ENCODE data around the gene OSBPL8. TPM values are rescaled to one million over a fixed set of nuclear protein-coding genes. Genes with fewer than 3 reads are reported as not detected.

The OSBPL8 gene, protein sequence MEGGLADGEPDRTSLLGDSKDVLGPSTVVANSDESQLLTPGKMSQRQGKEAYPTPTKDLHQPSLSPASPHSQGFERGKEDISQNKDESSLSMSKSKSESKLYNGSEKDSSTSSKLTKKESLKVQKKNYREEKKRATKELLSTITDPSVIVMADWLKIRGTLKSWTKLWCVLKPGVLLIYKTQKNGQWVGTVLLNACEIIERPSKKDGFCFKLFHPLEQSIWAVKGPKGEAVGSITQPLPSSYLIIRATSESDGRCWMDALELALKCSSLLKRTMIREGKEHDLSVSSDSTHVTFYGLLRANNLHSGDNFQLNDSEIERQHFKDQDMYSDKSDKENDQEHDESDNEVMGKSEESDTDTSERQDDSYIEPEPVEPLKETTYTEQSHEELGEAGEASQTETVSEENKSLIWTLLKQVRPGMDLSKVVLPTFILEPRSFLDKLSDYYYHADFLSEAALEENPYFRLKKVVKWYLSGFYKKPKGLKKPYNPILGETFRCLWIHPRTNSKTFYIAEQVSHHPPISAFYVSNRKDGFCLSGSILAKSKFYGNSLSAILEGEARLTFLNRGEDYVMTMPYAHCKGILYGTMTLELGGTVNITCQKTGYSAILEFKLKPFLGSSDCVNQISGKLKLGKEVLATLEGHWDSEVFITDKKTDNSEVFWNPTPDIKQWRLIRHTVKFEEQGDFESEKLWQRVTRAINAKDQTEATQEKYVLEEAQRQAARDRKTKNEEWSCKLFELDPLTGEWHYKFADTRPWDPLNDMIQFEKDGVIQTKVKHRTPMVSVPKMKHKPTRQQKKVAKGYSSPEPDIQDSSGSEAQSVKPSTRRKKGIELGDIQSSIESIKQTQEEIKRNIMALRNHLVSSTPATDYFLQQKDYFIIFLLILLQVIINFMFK
- total RNA-seq = 100 to 1,000 TPM in 2 of 4 donors, 10 to 100 TPM in 2; 75.9 to 167 (median 108) TPM

DNA sequence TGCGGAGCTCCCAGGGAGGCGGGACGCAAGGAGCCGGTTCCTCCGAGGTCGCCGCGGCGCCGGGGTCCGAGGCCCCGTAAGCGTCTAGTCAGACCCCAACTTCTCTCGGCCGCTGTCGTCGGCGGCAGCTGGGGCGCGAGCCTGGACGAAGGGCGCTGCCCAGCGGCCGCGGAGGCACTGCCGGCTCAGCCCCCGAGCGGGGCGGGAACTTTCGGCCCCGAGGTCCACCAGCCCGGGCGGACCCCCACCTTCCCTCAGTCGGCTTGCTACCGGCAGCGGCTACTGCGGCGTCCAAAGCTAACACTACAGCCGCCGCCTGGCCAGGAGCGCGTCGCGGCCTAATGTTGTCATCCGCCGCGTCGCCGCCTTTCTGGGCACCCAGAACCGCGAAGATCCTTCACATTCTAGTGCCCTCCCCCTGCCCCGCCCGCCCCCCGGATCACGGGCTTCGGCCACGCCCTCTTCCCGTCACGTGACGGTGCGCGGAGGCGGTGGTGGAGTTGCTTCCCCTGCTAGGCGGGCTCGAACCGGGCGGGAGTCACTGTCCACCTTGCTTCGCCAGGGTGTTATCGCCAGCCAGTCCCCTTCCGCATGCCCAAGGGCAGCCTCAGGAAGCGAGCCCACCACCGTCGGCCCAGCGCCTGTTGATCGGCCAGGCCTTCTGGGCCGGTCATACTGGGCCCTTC is at the start of gene OSBPL8:
Gene OSBPL8, minus strand, starts transcription at position 372 of the 686 bp plus-strand sequence. CDS start 72,220 bp downstream, outside the sequence.
- intact Hi-C loops (cut with DNase I; ENCODE audit: low total_unique reads) = loop anchor here (10.0 kb wide), 1 partner anchor 175 kb away; no protein-coding TSS in a partner anchor
- 0% methylated on average over 10 to 11 of the region's 76 CpGs for WGBS, 2 donors
- TF ChIP-seq, protein P1, sequence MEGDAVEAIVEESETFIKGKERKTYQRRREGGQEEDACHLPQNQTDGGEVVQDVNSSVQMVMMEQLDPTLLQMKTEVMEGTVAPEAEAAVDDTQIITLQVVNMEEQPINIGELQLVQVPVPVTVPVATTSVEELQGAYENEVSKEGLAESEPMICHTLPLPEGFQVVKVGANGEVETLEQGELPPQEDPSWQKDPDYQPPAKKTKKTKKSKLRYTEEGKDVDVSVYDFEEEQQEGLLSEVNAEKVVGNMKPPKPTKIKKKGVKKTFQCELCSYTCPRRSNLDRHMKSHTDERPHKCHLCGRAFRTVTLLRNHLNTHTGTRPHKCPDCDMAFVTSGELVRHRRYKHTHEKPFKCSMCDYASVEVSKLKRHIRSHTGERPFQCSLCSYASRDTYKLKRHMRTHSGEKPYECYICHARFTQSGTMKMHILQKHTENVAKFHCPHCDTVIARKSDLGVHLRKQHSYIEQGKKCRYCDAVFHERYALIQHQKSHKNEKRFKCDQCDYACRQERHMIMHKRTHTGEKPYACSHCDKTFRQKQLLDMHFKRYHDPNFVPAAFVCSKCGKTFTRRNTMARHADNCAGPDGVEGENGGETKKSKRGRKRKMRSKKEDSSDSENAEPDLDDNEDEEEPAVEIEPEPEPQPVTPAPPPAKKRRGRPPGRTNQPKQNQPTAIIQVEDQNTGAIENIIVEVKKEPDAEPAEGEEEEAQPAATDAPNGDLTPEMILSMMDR (IDR thresholded peaks at IDR 0.05) = no peak
- TF ChIP-seq POLR2A (IDR thresholded peaks at IDR 0.05) = peak in 1 of 2 donors; percentile 74
- peak within 1 kb of the TSS; percentile 91 for H3K4me3 ChIP-seq (ENCODE audit: low read depth, poor library complexity, severe bottlenecking)
- DNase-seq (ENCODE audit: low spot score in 2 of 2) = peak; percentile 96 to 99

DNA sequence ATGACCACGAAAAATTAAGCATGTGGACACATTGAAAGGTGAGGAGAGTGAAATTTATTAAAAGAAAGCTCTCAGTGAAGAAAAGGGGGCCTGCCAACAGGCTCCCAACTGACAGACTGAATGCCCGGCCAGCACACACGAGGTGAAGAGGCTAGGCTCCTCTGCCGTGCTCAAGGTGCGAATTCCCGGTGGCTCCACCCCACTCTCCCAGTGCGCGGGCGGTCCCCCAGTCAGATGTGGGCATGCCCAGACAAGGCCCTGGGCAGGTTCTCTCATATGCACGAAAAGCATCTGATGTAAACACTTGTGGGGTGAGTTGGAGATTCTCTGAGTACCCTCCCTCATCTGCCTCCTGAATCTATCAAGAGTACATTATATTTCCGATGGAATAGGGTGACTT is 48.5 kb upstream of the OSBPL8 start:
- intact Hi-C loops (cut with DNase I; ENCODE audit: low total_unique reads) = no loop called here
- H3K4me3 ChIP-seq (ENCODE audit: low read depth, poor library complexity, severe bottlenecking) = no peak overlapping the region
- no peak for TF ChIP-seq POLR2A (IDR thresholded peaks at IDR 0.05)
- TF ChIP-seq, protein P1 (IDR thresholded peaks at IDR 0.05) = no peak
- DNase-seq (ENCODE audit: low spot score in 2 of 2) = no peak
- WGBS, 2 donors = 83 to 91% methylated on average over 11 of the region's 11 CpGs

DNA sequence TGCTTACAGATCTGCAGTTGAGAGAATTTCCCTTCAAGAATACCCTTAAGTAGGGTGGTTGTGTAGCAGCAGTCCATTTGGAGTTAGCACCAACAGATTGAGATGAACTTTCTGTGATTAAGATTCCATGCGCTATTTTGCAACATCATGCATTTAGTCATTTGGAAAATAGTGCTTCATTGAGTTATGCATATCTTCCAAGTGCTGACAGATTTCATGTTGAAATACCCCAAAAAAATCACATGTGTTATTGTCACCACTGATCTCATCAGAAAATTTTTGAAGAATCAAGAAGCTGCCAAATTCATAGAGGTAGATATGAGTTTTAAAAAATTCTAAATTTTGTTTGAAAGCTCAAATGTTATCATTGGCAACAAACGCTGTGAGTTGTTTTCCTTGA is 35.5 kb upstream of the OSBPL8 start:
- DNase-seq (ENCODE audit: low spot score in 2 of 2) = no peak
- WGBS, 2 donors = 71 to 81% methylated on average over 2 of the region's 2 CpGs
- H3K4me3 ChIP-seq (ENCODE audit: low read depth, poor library complexity, severe bottlenecking) = no peak overlapping the region
- TF ChIP-seq, protein P1 (IDR thresholded peaks at IDR 0.05) = no peak
- no peak for TF ChIP-seq POLR2A (IDR thresholded peaks at IDR 0.05)
- intact Hi-C loops (cut with DNase I; ENCODE audit: low total_unique reads) = no loop called here

DNA sequence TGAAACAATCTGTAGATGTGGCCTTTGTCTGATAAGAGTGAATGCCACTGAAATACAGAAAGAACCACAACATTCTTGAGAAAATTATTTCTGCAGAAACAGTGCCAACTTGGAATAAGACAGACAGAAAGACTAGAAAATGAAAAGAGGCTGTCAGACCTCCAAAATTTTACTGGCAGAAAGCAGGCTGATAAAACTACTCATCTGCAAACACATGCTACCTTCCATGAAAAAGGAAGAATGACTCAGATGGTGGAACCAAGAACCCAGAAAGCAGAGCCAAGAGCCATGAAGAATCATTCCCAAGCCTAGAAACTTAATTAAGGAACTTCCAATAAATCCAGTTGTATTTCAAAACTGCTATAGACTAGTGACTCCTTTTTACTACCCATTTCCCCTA is 31.9 kb upstream of the OSBPL8 start:
- no peak for TF ChIP-seq POLR2A (IDR thresholded peaks at IDR 0.05)
- TF ChIP-seq, protein P1 (IDR thresholded peaks at IDR 0.05) = no peak
- DNase-seq (ENCODE audit: low spot score in 2 of 2) = peak in 1 of 2 donors; percentile 23
- intact Hi-C loops (cut with DNase I; ENCODE audit: low total_unique reads) = no loop called here
- H3K4me3 ChIP-seq (ENCODE audit: low read depth, poor library complexity, severe bottlenecking) = no peak overlapping the region

DNA sequence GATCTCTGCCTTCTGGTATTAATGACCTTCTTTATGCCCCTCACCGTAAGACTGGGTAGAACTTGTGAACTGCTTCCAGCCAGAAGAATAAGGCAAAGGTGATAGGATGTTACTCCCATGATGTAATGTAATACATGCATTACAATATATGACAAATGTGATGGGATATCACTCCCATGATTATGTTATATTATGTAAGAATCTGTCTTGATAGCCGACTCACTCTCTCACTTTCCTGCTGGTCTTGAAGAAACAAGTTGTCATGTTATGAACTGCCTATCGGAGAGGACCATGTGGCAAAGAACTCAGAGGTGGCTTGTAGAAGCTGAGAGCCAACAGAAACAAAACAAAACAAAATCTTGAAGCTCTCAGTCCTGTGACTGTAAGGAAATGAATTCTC is 30.6 kb upstream of the OSBPL8 start:
- no peak for DNase-seq (ENCODE audit: low spot score in 2 of 2)
- WGBS, 2 donors = 88 to 94% methylated on average over 3 of the region's 3 CpGs
- intact Hi-C loops (cut with DNase I; ENCODE audit: low total_unique reads) = no loop called here
- TF ChIP-seq, protein P1 (IDR thresholded peaks at IDR 0.05) = no peak
- TF ChIP-seq POLR2A (IDR thresholded peaks at IDR 0.05) = no peak
- H3K4me3 ChIP-seq (ENCODE audit: low read depth, poor library complexity, severe bottlenecking) = no peak overlapping the region

All from lower leg skin (tissue), 4 donors.